ENCODE measurements around the gene SLC39A9. TPM values are rescaled to one million over a fixed set of nuclear protein-coding genes. Genes with fewer than 3 reads are reported as not detected.

The SLC39A9 gene
- total RNA-seq, 1 experiment from 2014 or later: 63.4 TPM

DNA sequence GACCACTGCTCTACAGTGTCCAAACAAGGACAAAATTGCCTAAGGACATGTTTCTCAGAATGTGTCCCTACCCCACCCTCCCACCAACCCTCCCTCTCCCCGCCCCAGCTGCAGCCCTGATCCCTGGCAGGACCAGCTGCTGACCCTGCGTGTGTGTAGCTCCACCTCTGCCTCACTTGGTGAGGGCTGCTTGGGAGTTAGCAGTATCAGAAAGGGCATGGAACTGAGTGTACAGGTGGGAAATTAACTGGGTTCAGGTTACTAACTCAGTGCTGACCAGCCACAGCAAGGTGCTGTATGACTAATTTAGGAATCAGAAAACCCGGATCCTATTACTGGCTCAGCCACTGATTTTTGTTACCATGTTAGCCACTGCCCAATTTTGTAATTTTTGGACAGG lies 74.8 kb downstream of the SLC39A9 start:
- Histone ChIP-seq H3K9me3 (ENCODE audit: control insufficient read depth, insufficient read depth, low read depth, low read length) (no peaks in the 10 kb centered on the region), H3K27me3 (ENCODE audit: control insufficient read depth, insufficient read depth, low read length) (no peaks in the 10 kb centered on the region), H3K36me3 (ENCODE audit: control insufficient read depth, insufficient read depth, low read length) (no peaks in the 10 kb centered on the region), H3K4me3 (ENCODE audit: low read depth in 2 of 2, low read length in 2 of 2) (no peak overlapping the region), H3K27ac (ENCODE audit: low read length) (no peak overlapping the region), H3K4me1 (ENCODE audit: control insufficient read depth, insufficient read depth, low read length) (no peaks in the 10 kb centered on the region)
- TF ChIP-seq, protein P1, sequence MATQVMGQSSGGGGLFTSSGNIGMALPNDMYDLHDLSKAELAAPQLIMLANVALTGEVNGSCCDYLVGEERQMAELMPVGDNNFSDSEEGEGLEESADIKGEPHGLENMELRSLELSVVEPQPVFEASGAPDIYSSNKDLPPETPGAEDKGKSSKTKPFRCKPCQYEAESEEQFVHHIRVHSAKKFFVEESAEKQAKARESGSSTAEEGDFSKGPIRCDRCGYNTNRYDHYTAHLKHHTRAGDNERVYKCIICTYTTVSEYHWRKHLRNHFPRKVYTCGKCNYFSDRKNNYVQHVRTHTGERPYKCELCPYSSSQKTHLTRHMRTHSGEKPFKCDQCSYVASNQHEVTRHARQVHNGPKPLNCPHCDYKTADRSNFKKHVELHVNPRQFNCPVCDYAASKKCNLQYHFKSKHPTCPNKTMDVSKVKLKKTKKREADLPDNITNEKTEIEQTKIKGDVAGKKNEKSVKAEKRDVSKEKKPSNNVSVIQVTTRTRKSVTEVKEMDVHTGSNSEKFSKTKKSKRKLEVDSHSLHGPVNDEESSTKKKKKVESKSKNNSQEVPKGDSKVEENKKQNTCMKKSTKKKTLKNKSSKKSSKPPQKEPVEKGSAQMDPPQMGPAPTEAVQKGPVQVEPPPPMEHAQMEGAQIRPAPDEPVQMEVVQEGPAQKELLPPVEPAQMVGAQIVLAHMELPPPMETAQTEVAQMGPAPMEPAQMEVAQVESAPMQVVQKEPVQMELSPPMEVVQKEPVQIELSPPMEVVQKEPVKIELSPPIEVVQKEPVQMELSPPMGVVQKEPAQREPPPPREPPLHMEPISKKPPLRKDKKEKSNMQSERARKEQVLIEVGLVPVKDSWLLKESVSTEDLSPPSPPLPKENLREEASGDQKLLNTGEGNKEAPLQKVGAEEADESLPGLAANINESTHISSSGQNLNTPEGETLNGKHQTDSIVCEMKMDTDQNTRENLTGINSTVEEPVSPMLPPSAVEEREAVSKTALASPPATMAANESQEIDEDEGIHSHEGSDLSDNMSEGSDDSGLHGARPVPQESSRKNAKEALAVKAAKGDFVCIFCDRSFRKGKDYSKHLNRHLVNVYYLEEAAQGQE (IDR thresholded peaks at IDR 0.05; ENCODE audit: insufficient read depth in 1 of 2, low read depth in 2 of 2, low read length in 1 of 2): no peak
- TF ChIP-seq TCF7L2 (IDR thresholded peaks at IDR 0.05; ENCODE audit: low read depth, low read length) (no peak), POLR2AphosphoS5 (IDR thresholded peaks at IDR 0.05; ENCODE audit: low read depth, low read length) (no peak), SIN3A (IDR thresholded peaks at IDR 0.05; ENCODE audit: borderline replicate concordance, insufficient read depth, low read depth, low read length) (no peak)
- TF ChIP-seq, protein P2, sequence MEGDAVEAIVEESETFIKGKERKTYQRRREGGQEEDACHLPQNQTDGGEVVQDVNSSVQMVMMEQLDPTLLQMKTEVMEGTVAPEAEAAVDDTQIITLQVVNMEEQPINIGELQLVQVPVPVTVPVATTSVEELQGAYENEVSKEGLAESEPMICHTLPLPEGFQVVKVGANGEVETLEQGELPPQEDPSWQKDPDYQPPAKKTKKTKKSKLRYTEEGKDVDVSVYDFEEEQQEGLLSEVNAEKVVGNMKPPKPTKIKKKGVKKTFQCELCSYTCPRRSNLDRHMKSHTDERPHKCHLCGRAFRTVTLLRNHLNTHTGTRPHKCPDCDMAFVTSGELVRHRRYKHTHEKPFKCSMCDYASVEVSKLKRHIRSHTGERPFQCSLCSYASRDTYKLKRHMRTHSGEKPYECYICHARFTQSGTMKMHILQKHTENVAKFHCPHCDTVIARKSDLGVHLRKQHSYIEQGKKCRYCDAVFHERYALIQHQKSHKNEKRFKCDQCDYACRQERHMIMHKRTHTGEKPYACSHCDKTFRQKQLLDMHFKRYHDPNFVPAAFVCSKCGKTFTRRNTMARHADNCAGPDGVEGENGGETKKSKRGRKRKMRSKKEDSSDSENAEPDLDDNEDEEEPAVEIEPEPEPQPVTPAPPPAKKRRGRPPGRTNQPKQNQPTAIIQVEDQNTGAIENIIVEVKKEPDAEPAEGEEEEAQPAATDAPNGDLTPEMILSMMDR (IDR thresholded peaks at IDR 0.05): no peak
- intact Hi-C loops (cut with micrococcal nuclease; ENCODE audit: unreplicated experiment) (no loop called here), in situ Hi-C loops (cut with HindIII; ENCODE audit: low pct_unique_long_range_greater_than_20kb, low sequenced_read_pairs) (no loop called here)
- BruUV-seq (replicated peaks): no TSS peak
- ChIA-PET CTCF (no interaction called here), POLR2A (no interaction called here)
- ATAC-seq (no peak), DNase-seq (ENCODE audit: low read depth, low spot score) (no peak)

DNA sequence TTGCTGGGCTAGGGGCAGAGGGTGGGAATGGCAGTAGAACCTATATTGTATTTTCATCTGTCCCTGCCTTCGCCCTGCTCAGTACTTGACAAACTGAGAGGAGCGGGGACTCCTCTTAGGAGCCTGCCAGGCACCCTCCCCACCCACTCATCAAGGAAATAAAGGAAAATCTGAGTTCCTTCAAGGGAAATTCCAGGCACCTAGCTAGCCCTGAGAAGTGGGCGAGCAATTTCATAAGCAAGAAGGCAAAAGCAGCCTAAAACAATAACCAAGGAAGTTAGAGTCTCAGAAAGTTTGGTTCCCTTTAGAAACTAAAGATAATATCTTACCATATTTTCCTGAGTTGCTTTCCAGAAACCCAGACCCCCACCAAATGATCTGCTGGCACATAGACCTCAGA lies 75.5 kb downstream of the SLC39A9 start:
- no peak for ATAC-seq
- no peaks in the 10 kb centered on the region for H3K27me3 ChIP-seq (ENCODE audit: control insufficient read depth, insufficient read depth, low read length)
- CTCF ChIA-PET: no interaction called here
- no peaks in the 10 kb centered on the region for H3K4me1 ChIP-seq (ENCODE audit: control insufficient read depth, insufficient read depth, low read length)
- TF ChIP-seq TCF7L2 (IDR thresholded peaks at IDR 0.05; ENCODE audit: low read depth, low read length): no peak
- TF ChIP-seq, protein P1 (IDR thresholded peaks at IDR 0.05; ENCODE audit: insufficient read depth in 1 of 2, low read depth in 2 of 2, low read length in 1 of 2): no peak
- TF ChIP-seq, protein P2 (IDR thresholded peaks at IDR 0.05): no peak
- TF ChIP-seq SIN3A (IDR thresholded peaks at IDR 0.05; ENCODE audit: borderline replicate concordance, insufficient read depth, low read depth, low read length): no peak
- no peak for TF ChIP-seq POLR2AphosphoS5 (IDR thresholded peaks at IDR 0.05; ENCODE audit: low read depth, low read length)
- POLR2A ChIA-PET: no interaction called here
- no peak for DNase-seq (ENCODE audit: low read depth, low spot score)
- no TSS peak for BruUV-seq (replicated peaks)
- H3K4me3 ChIP-seq (ENCODE audit: low read depth in 2 of 2, low read length in 2 of 2): no peak overlapping the region
- H3K36me3 ChIP-seq (ENCODE audit: control insufficient read depth, insufficient read depth, low read length): no peaks in the 10 kb centered on the region
- in situ Hi-C loops (cut with HindIII; ENCODE audit: low pct_unique_long_range_greater_than_20kb, low sequenced_read_pairs): no loop called here
- intact Hi-C loops (cut with micrococcal nuclease; ENCODE audit: unreplicated experiment): no loop called here
- H3K27ac ChIP-seq (ENCODE audit: low read length): no peak overlapping the region
- H3K9me3 ChIP-seq (ENCODE audit: control insufficient read depth, insufficient read depth, low read depth, low read length): no peaks in the 10 kb centered on the region

Measured in Panc1 (cell line).